PFSK-1 (cell line): ENCODE data around the gene PRKCE.

ENCODE experiments used
- TAF1 ChIP-seq: IDR thresholded peaks from 2 replicates; pipeline ENCODE4 v1.6.1; 2012; ENCODE audit warnings: low read length, control low read depth, borderline replicate concordance; ENCODE audit not compliant: insufficient read depth
- TF ChIP-seq, protein P1 (sequence below), 2 experiments: IDR thresholded peaks; 2 replicates each; pipeline versions ENCODE4 v1.6.1 to v1.8.0; 2011 to 2012; ENCODE audit warnings: low read depth in 2 of 2, low read length in 2 of 2, control low read depth in 1 of 2, inconsistent platforms in 1 of 2, mild to moderate bottlenecking in 1 of 2, moderate library complexity in 1 of 2; ENCODE audit not compliant: insufficient read depth in 1 of 2

DNA sequence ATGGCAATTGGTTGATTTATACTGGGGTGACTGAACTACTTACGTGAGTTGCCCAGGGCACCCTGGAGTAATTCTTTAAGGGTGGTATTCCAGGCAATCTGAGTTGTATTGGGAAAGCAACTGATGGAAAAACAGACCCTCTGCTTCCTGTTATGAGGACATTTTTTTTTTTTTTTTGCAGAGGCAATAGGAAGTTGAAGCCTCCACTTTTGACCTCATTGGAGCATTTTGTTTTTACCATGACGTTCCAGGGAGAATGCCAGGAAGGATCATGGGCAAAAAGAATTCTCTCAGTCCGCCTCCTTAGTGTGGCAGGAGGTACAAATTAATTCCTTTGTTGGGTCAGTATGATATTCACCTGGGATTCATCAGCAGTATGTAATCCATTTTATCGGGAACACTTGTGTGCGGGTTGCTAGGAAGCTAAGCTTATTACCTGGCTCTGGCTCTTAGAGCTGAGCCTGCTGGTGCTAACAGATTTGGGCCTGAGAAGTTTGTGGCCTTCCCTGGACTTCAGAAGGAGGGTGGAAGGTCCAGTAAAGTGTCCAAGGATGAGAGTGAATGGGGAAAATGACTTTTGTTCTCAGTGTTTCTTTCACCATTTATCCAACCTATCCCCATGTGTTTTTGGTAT is 372.8 kb downstream of the PRKCE start:
- TF ChIP-seq TAF1: no peak
- TF ChIP-seq, protein P1, sequence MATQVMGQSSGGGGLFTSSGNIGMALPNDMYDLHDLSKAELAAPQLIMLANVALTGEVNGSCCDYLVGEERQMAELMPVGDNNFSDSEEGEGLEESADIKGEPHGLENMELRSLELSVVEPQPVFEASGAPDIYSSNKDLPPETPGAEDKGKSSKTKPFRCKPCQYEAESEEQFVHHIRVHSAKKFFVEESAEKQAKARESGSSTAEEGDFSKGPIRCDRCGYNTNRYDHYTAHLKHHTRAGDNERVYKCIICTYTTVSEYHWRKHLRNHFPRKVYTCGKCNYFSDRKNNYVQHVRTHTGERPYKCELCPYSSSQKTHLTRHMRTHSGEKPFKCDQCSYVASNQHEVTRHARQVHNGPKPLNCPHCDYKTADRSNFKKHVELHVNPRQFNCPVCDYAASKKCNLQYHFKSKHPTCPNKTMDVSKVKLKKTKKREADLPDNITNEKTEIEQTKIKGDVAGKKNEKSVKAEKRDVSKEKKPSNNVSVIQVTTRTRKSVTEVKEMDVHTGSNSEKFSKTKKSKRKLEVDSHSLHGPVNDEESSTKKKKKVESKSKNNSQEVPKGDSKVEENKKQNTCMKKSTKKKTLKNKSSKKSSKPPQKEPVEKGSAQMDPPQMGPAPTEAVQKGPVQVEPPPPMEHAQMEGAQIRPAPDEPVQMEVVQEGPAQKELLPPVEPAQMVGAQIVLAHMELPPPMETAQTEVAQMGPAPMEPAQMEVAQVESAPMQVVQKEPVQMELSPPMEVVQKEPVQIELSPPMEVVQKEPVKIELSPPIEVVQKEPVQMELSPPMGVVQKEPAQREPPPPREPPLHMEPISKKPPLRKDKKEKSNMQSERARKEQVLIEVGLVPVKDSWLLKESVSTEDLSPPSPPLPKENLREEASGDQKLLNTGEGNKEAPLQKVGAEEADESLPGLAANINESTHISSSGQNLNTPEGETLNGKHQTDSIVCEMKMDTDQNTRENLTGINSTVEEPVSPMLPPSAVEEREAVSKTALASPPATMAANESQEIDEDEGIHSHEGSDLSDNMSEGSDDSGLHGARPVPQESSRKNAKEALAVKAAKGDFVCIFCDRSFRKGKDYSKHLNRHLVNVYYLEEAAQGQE (IDR thresholded peaks at IDR 0.05; ENCODE audit: insufficient read depth in 1 of 2, low read depth in 2 of 2, low read length in 2 of 2): no peak
